Cardiac muscle cell (in vitro differentiated cells and primary cell): Measurements from ENCODE around the gene GALNT2. TPM values are rescaled to one million over a fixed set of nuclear protein-coding genes. Genes with fewer than 3 reads are reported as not detected.

Experiments
- DNase-seq, 2 donors: peaks; one replicate each; pipeline versions ENCODE4 v3.0.0 to v3.0.0-alpha.2; 2010 to 2017; ENCODE audit warnings: low read depth in 1 of 2, low spot score in 1 of 2
- H3K27ac ChIP-seq: fragments of 200-600 bp; sonication (generic); 2 replicates; pipeline ENCODE4 v1.5.1; 2016
- H3K27me3 ChIP-seq: fragments of 200-600 bp; sonication (generic); 2 replicates; pipeline ENCODE4 v1.6.0; 2016; ENCODE audit warnings: control low read depth
- H3K36me3 ChIP-seq: fragments of 200-600 bp; sonication (generic); 2 replicates; pipeline ENCODE4 v1.5.1; 2016; ENCODE audit warnings: control low read depth
- H3K4me1 ChIP-seq: fragments of 200-600 bp; sonication (generic); 2 replicates; pipeline ENCODE4 v1.8.1; 2017; ENCODE audit warnings: low read depth, mild to moderate bottlenecking, mixed run types
- H3K4me3 ChIP-seq: fragments of 200-600 bp; sonication (generic); 2 replicates; pipeline ENCODE4 v1.5.1; 2016; ENCODE audit warnings: mild to moderate bottlenecking
- H3K9me3 ChIP-seq: fragments of 200-600 bp; sonication (generic); 2 replicates; pipeline ENCODE4 v1.5.1; 2017; ENCODE audit warnings: low read depth, mild to moderate bottlenecking, control low read depth
- polyA plus RNA-seq: library from polyadenylated mRNA; unstranded; fragments of >200 nt; fragmentation: Nextera tagmentation; extraction: Ambion mirVana; gene quantifications from 2 replicates; pipeline ENCODE4 v1.2.1, GENCODE V29; 2016
- total RNA-seq: library from RNA; depleted of rRNA; stranded (reverse); fragments of >200 nt; gene quantifications from 2 replicates; pipeline ENCODE4 v1.2.3, GENCODE V29; 2016
- TF ChIP-seq, protein P1 (sequence below): IDR thresholded peaks from 2 replicates; pipeline ENCODE4 v1.5.1; 2012; ENCODE audit warnings: low read depth, mild to moderate bottlenecking, low read length

The GALNT2 gene
- total and polyA plus RNA-seq, 2 experiments from 2014 or later: 71.4 to 92.1 TPM

- H3K36me3 ChIP-seq: no peaks in the 10 kb centered on the region
- TF ChIP-seq, protein P1, sequence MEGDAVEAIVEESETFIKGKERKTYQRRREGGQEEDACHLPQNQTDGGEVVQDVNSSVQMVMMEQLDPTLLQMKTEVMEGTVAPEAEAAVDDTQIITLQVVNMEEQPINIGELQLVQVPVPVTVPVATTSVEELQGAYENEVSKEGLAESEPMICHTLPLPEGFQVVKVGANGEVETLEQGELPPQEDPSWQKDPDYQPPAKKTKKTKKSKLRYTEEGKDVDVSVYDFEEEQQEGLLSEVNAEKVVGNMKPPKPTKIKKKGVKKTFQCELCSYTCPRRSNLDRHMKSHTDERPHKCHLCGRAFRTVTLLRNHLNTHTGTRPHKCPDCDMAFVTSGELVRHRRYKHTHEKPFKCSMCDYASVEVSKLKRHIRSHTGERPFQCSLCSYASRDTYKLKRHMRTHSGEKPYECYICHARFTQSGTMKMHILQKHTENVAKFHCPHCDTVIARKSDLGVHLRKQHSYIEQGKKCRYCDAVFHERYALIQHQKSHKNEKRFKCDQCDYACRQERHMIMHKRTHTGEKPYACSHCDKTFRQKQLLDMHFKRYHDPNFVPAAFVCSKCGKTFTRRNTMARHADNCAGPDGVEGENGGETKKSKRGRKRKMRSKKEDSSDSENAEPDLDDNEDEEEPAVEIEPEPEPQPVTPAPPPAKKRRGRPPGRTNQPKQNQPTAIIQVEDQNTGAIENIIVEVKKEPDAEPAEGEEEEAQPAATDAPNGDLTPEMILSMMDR: no peak
- no peak overlapping the region for H3K4me3 ChIP-seq
- H3K27ac ChIP-seq: no peak overlapping the region
- peaks cover 34% of the 10 kb centered on the region for H3K4me1 ChIP-seq
- H3K9me3 ChIP-seq: no peaks in the 10 kb centered on the region
- no peaks in the 10 kb centered on the region for H3K27me3 ChIP-seq
- DNase-seq: no peak
Measured at GRCh38 chr1:230159580-230159979, 92.5 kb downstream of the GALNT2 start.

DNA sequence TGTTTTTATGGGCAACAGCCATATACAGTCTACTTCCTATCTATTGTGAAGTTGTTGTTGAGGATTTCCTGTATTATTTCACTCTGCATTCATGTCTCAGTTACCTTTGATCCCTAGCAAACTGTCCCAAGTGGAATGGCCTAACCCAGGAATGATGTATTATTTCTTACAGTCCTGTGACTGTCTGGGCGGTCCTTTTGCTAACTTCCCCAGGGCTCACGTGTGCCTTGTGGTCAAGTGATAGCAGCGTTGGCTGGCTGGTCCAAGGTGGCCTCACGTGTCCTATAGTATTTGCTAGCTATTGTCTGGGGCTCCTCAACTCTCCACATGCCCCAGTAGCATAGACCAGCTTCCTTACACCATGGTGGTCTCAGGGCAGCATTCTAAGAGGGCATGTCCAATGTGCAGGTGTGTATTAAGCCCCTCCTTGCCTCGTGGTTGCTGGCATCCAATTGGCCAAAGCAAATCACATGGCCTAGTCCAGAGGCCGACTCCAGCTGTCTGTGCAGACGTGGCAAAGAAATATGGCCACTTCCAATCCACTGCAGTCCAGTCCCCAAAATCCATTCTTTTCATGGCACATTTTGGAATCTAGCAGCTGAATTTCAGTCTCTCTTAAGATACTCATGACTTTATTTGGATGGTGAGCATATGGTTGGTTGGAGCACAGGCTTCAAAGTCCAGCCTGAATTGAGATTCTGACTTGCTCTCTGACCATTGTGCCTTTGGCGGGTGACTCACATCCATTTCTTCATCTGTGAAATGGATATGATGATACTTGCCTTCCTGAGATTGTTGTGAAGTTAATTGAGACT lies 94.1 kb downstream of the GALNT2 start:
- H3K36me3 ChIP-seq: no peaks in the 10 kb centered on the region

GRCh38 chr1:230163205-230163604 lies 96.2 kb downstream of the GALNT2 start:
- TF ChIP-seq, protein P1: no peak
- Histone ChIP-seq H3K9me3 (no peaks in the 10 kb centered on the region), H3K27me3 (no peaks in the 10 kb centered on the region), H3K36me3 (no peaks in the 10 kb centered on the region), H3K4me1 (peaks cover 17% of the 10 kb centered on the region), H3K4me3 (no peak overlapping the region), H3K27ac (no peak overlapping the region)
- DNase-seq: peak in 1 of 2 donors; percentile 66

More for the DNA sequence above, 94.1 kb downstream of the GALNT2 start:
- Histone ChIP-seq H3K4me1 (peaks cover 20% of the 10 kb centered on the region), H3K27ac (no peak overlapping the region), H3K9me3 (no peaks in the 10 kb centered on the region), H3K4me3 (no peak overlapping the region), H3K27me3 (no peaks in the 10 kb centered on the region)
- TF ChIP-seq, protein P1: no peak
- DNase-seq: no peak

GRCh38 chr1:230163719-230164118 lies 96.7 kb downstream of the GALNT2 start:
- Histone ChIP-seq H3K9me3 (no peaks in the 10 kb centered on the region), H3K27me3 (no peaks in the 10 kb centered on the region), H3K4me3 (no peak overlapping the region), H3K27ac (no peak overlapping the region), H3K4me1 (peaks cover 13% of the 10 kb centered on the region), H3K36me3 (no peaks in the 10 kb centered on the region)
- TF ChIP-seq, protein P1: no peak
- no peak for DNase-seq

DNA sequence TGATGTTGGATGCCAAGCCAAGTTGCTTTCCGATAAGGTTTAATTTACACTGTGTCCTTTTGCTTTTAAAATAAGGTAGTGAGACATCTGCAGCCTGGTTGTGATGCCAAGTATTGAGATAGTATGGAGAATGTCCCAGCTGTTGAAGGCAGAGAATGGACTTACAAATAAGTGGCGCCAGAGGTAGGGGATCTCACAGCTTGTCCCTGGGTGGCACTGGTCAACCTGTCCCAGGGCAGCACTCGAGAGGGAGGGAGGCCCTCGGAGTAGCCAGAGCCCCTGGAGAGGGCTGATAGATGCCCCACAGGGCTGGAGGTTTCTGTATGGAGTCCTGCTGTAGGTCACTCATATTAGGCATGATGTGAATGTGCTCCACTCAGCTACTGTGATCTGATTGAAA lies 98.5 kb downstream of the GALNT2 start:
- Histone ChIP-seq H3K4me3 (no peak overlapping the region), H3K27ac (no peak overlapping the region)
- no peak for DNase-seq

More for the DNA sequence above, 98.5 kb downstream of the GALNT2 start:
- TF ChIP-seq, protein P1: no peak
- Histone ChIP-seq H3K36me3 (no peaks in the 10 kb centered on the region), H3K9me3 (no peaks in the 10 kb centered on the region), H3K27me3 (no peaks in the 10 kb centered on the region), H3K4me1 (peaks cover 11% of the 10 kb centered on the region)
